Measurements from ENCODE around the gene BIRC5.
A peak's percentile ranks its signal among the peaks of the same experiment; 100 is the strongest.

Gene BIRC5

GRCh38 chr17:78258323-78259191 is 44.5 kb downstream of the BIRC5 start:
- H2AFZ ChIP-seq (ENCODE audit: low read depth): peak overlapping the region; percentile 48; the same call in 1 of the 2 replicates
- H3K4me1 ChIP-seq (ENCODE audit: low read depth, poor library complexity, severe bottlenecking): peaks cover 82% of the 10 kb centered on the region
- no peaks in the 10 kb centered on the region for H3K27me3 ChIP-seq (ENCODE audit: insufficient read depth, low read depth)
- peak overlapping the region; percentile 87 for H3K4me2 ChIP-seq
- H3K36me3 ChIP-seq (ENCODE audit: insufficient read depth): no peaks in the 10 kb centered on the region
- 0 out of 2 replicates have a peak, but pooled peaks cover 6% of the 10 kb centered on the region for H3K79me2 ChIP-seq (ENCODE audit: insufficient read depth, low read depth)
- peak overlapping the region; percentile 95 for H3K27ac ChIP-seq
- H3K4me3 ChIP-seq (IDR thresholded peaks at IDR 0.05; ENCODE audit: insufficient read depth, low read depth, low read length): peak overlapping the region; percentile 68
- H4K20me1 ChIP-seq (ENCODE audit: insufficient read depth): no peaks in the 10 kb centered on the region
- peak overlapping the region; percentile 84 for H3K9ac ChIP-seq
- TF ChIP-seq, protein P1, sequence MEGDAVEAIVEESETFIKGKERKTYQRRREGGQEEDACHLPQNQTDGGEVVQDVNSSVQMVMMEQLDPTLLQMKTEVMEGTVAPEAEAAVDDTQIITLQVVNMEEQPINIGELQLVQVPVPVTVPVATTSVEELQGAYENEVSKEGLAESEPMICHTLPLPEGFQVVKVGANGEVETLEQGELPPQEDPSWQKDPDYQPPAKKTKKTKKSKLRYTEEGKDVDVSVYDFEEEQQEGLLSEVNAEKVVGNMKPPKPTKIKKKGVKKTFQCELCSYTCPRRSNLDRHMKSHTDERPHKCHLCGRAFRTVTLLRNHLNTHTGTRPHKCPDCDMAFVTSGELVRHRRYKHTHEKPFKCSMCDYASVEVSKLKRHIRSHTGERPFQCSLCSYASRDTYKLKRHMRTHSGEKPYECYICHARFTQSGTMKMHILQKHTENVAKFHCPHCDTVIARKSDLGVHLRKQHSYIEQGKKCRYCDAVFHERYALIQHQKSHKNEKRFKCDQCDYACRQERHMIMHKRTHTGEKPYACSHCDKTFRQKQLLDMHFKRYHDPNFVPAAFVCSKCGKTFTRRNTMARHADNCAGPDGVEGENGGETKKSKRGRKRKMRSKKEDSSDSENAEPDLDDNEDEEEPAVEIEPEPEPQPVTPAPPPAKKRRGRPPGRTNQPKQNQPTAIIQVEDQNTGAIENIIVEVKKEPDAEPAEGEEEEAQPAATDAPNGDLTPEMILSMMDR (conservative IDR thresholded peaks at IDR 0.05; ENCODE audit: low read depth, low read length): no peak; the same call in 1 of the 2 replicates

DNA sequence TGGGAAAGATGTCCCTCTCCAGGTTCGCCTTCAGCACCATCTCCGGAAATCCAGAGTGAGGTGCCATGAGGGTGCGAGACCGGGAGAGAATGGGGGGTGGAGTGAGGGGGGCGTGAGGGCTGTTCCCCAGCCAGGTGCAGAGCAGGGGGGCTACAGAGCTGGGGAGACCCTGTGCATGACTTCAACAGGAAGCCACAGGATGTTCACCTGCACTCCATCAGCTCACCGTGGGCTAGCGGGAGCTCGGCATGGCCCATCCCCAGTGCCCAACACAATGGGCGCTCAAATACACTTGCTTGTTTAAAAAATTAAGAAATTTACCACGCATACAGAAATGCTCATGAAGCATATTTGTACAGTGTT is 45.1 kb downstream of the BIRC5 start:
- no peaks in the 10 kb centered on the region for H3K36me3 ChIP-seq (ENCODE audit: insufficient read depth)
- H3K27ac ChIP-seq: peak overlapping the region; percentile 95
- no peak overlapping the region for H3K4me3 ChIP-seq (IDR thresholded peaks at IDR 0.05; ENCODE audit: insufficient read depth, low read depth, low read length)
- TF ChIP-seq, protein P1 (conservative IDR thresholded peaks at IDR 0.05; ENCODE audit: low read depth, low read length): no peak
- H3K4me1 ChIP-seq (ENCODE audit: low read depth, poor library complexity, severe bottlenecking): peaks cover 78% of the 10 kb centered on the region
- peak overlapping the region; percentile 48; the same call in 1 of the 2 replicates for H2AFZ ChIP-seq (ENCODE audit: low read depth)
- H3K9ac ChIP-seq: peak overlapping the region; percentile 84; the same call in 1 of the 2 replicates
- H4K20me1 ChIP-seq (ENCODE audit: insufficient read depth): no peaks in the 10 kb centered on the region
- H3K79me2 ChIP-seq (ENCODE audit: insufficient read depth, low read depth): 0 out of 2 replicates have a peak, but pooled peaks cover 6% of the 10 kb centered on the region
- H3K4me2 ChIP-seq: peak overlapping the region; percentile 87
- no peaks in the 10 kb centered on the region for H3K27me3 ChIP-seq (ENCODE audit: insufficient read depth, low read depth)

GRCh38 chr17:78263063-78263735 is 49.1 kb downstream of the BIRC5 start:
- peaks cover 43% of the 10 kb centered on the region for H3K4me1 ChIP-seq (ENCODE audit: low read depth, poor library complexity, severe bottlenecking)
- H3K27me3 ChIP-seq (ENCODE audit: insufficient read depth, low read depth): no peaks in the 10 kb centered on the region
- H4K20me1 ChIP-seq (ENCODE audit: insufficient read depth): no peaks in the 10 kb centered on the region
- H3K9ac ChIP-seq: no peak overlapping the region
- TF ChIP-seq, protein P1 (conservative IDR thresholded peaks at IDR 0.05; ENCODE audit: low read depth, low read length): no peak
- 0 out of 2 replicates have a peak, but pooled peaks cover 6% of the 10 kb centered on the region for H3K79me2 ChIP-seq (ENCODE audit: insufficient read depth, low read depth)
- no peak overlapping the region for H3K4me3 ChIP-seq (IDR thresholded peaks at IDR 0.05; ENCODE audit: insufficient read depth, low read depth, low read length)
- H3K4me2 ChIP-seq: no peak overlapping the region
- H3K36me3 ChIP-seq (ENCODE audit: insufficient read depth): no peaks in the 10 kb centered on the region
- H3K27ac ChIP-seq: no peak overlapping the region
- H2AFZ ChIP-seq (ENCODE audit: low read depth): no peak overlapping the region

DNA sequence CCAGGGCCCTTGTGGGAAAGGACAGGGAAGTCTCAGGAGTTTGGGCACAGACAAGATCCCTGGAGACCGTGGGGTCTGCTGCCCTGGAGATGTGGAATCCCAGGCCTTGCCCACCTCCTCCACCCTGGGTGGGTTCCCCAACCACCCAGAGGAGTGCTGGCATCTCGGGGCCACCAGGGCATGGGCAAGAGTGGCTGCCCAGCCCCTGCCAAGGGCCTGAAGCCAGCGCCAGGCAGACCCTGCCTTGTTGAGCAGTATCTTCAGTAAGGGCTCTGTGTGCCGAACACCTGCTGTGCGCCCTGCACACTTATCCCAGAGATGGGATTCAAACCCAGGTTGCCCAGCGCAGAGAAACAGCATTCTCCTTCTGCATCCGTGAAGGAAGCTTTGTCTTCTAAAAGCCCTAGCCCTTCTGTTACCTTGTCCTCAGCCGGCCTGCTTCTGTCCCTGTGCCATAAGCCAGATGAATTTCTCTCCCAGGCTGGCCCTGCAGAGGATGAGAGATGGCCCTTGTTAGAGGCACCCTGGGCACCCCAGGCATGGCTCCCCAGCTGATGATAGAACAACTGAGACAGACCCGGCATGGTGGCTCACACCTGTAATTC is 49.8 kb downstream of the BIRC5 start:
- Histone ChIP-seq H3K27me3 (ENCODE audit: insufficient read depth, low read depth) (no peaks in the 10 kb centered on the region), H3K79me2 (ENCODE audit: insufficient read depth, low read depth) (0 out of 2 replicates have a peak, but pooled peaks cover 6% of the 10 kb centered on the region), H3K27ac (no peak overlapping the region), H3K36me3 (ENCODE audit: insufficient read depth) (no peaks in the 10 kb centered on the region), H3K9ac (no peak overlapping the region), H3K4me1 (ENCODE audit: low read depth, poor library complexity, severe bottlenecking) (peaks cover 38% of the 10 kb centered on the region), H3K4me2 (no peak overlapping the region), H4K20me1 (ENCODE audit: insufficient read depth) (no peaks in the 10 kb centered on the region), H2AFZ (ENCODE audit: low read depth) (no peak overlapping the region), H3K4me3 (IDR thresholded peaks at IDR 0.05; ENCODE audit: insufficient read depth, low read depth, low read length) (no peak overlapping the region)
- TF ChIP-seq, protein P1 (conservative IDR thresholded peaks at IDR 0.05; ENCODE audit: low read depth, low read length): no peak
